Chondrocyte (in vitro differentiated cells): ENCODE results near the gene PLEKHH3. TPM values are rescaled to one million over a fixed set of nuclear protein-coding genes. Genes with fewer than 3 reads are reported as not detected.

ENCODE experiments used
- DNase-seq: peaks from one replicate; pipeline ENCODE4 v3.0.0; 2021; ENCODE audit warnings: mixed read lengths, low spot score
- H3K27ac Mint-ChIP-seq: one replicate; pipeline ENCODE4 v1.8.0; 2021; ENCODE audit warnings: mild to moderate bottlenecking, moderate library complexity, mixed read lengths; ENCODE audit not compliant: unreplicated experiment
- H3K27me3 Mint-ChIP-seq: 2 replicates; pipeline ENCODE4 v1.8.0; 2021; ENCODE audit warnings: low read depth, mixed read lengths
- H3K36me3 Mint-ChIP-seq: 2 replicates; pipeline ENCODE4 v1.8.0; 2021; ENCODE audit warnings: low read depth, mixed read lengths
- H3K4me1 Mint-ChIP-seq: 2 replicates; pipeline ENCODE4 v1.8.0; 2021; ENCODE audit warnings: low read depth, mild to moderate bottlenecking, mixed read lengths
- H3K4me3 Mint-ChIP-seq: one replicate; pipeline ENCODE4 v1.8.0; 2021; ENCODE audit warnings: mild to moderate bottlenecking, moderate library complexity, mixed read lengths; ENCODE audit not compliant: unreplicated experiment
- H3K9me3 Mint-ChIP-seq: 2 replicates; pipeline ENCODE4 v1.8.0; 2021; ENCODE audit warnings: low read depth, mixed read lengths
- CTCF ChIP-seq: fragments of 200-600 bp; sonication (generic); IDR thresholded peaks from 2 replicates; pipeline ENCODE4 v1.5.0; 2021; ENCODE audit warnings: antibody characterized with exemption, mild to moderate bottlenecking, moderate library complexity
- total RNA-seq: library from RNA; stranded (reverse); gene quantifications from 3 replicates; pipeline ENCODE4 v1.2.1, GENCODE V29; 2021

PLEKHH3 gene
- total RNA-seq, 1 donor from 2014 or later: 41.5 TPM

GRCh38 chr17:42675348-42675964 is 1.3 kb downstream of the PLEKHH3 start:
- no peaks in the 10 kb centered on the region for H3K9me3 Mint-ChIP-seq
- peaks cover 7% of the 10 kb centered on the region for H3K36me3 Mint-ChIP-seq
- DNase-seq: no peak
- TF ChIP-seq CTCF: no peak
- no peak overlapping the region for H3K27ac Mint-ChIP-seq
- peak overlapping the region; percentile 91 for H3K4me3 Mint-ChIP-seq
- peaks cover 38% of the 10 kb centered on the region for H3K4me1 Mint-ChIP-seq
- no peaks in the 10 kb centered on the region for H3K27me3 Mint-ChIP-seq

- no peak for DNase-seq
- Mint-ChIP-seq H3K9me3 (no peaks in the 10 kb centered on the region), H3K4me1 (peaks cover 34% of the 10 kb centered on the region), H3K27me3 (no peaks in the 10 kb centered on the region), H3K36me3 (peaks cover 8% of the 10 kb centered on the region), H3K4me3 (peak overlapping the region; percentile 75), H3K27ac (peak overlapping the region; percentile 70)
- TF ChIP-seq CTCF: no peak
Observed at GRCh38 chr17:42674755-42675347, 1.9 kb downstream of the PLEKHH3 start.

GRCh38 chr17:42673885-42674754 is 2.7 kb downstream of the PLEKHH3 start:
- Mint-ChIP-seq H3K27ac (peak overlapping the region; percentile 73), H3K9me3 (no peaks in the 10 kb centered on the region), H3K4me1 (peaks cover 32% of the 10 kb centered on the region), H3K4me3 (peak overlapping the region; percentile 75), H3K27me3 (no peaks in the 10 kb centered on the region), H3K36me3 (peaks cover 11% of the 10 kb centered on the region)
- no peak for DNase-seq
- peak; percentile 77 for TF ChIP-seq CTCF

- H3K4me3 Mint-ChIP-seq: no peak overlapping the region
- peaks cover 36% of the 10 kb centered on the region for H3K4me1 Mint-ChIP-seq
- DNase-seq: no peak
- no peak overlapping the region for H3K27ac Mint-ChIP-seq
- peaks cover 16% of the 10 kb centered on the region for H3K36me3 Mint-ChIP-seq
- TF ChIP-seq CTCF: no peak
- H3K27me3 Mint-ChIP-seq: no peaks in the 10 kb centered on the region
- H3K9me3 Mint-ChIP-seq: no peaks in the 10 kb centered on the region
Observed at GRCh38 chr17:42673266-42673884, 3.4 kb downstream of the PLEKHH3 start.

GRCh38 chr17:42672038-42672437 is 4.8 kb downstream of the PLEKHH3 start:
- H3K9me3 Mint-ChIP-seq: no peaks in the 10 kb centered on the region
- no peak for DNase-seq
- no peak overlapping the region for H3K4me3 Mint-ChIP-seq
- no peaks in the 10 kb centered on the region for H3K27me3 Mint-ChIP-seq
- TF ChIP-seq CTCF: no peak
- no peak overlapping the region for H3K27ac Mint-ChIP-seq
- peaks cover 18% of the 10 kb centered on the region for H3K36me3 Mint-ChIP-seq
- peaks cover 41% of the 10 kb centered on the region for H3K4me1 Mint-ChIP-seq
